Lung (tissue), 12 donors: Measurements from ENCODE around the gene CD14. TPM values are rescaled to one million over a fixed set of nuclear protein-coding genes. Genes with fewer than 3 reads are reported as not detected.
A peak's percentile ranks its signal among the peaks of the same experiment; 100 is the strongest.

Experiments
- ATAC-seq: fragments of 200-7000 bp; cut with Tn5 transposase; one replicate; pipeline ENCODE4 v1.9.1; 2020; ENCODE audit warnings: moderate number of reproducible peaks; ENCODE audit not compliant: insufficient read depth, low FRiP score
- DNase-seq, 3 donors: peaks; one replicate each; pipeline ENCODE4 v3.0.0-alpha.2; 2013 to 2017
- H3K27ac ChIP-seq, 2 donors: one replicate each; pipeline ENCODE4 v1.5.1; 2013; ENCODE audit warnings: mild to moderate bottlenecking in 2 of 2, moderate library complexity in 2 of 2, control low read depth in 1 of 2, inconsistent platforms in 1 of 2, low read depth in 1 of 2, low read length in 1 of 2
- H3K27me3 ChIP-seq, 3 donors: one replicate each; pipeline ENCODE4 v1.5.1; 2013; ENCODE audit warnings: low read length in 2 of 3; ENCODE audit not compliant: control insufficient read depth in 3 of 3, insufficient read depth in 3 of 3
- H3K36me3 ChIP-seq, 4 donors: one replicate each; pipeline ENCODE4 v1.5.1; 2013; ENCODE audit warnings: low read length in 4 of 4, mild to moderate bottlenecking in 1 of 4, moderate library complexity in 1 of 4; ENCODE audit not compliant: control insufficient read depth in 4 of 4, insufficient read depth in 4 of 4
- H3K4me1 ChIP-seq, 5 donors: one replicate each; pipeline ENCODE4 v1.5.1; 2013; ENCODE audit warnings: low read length in 5 of 5, mild to moderate bottlenecking in 2 of 5, moderate library complexity in 1 of 5; ENCODE audit not compliant: control insufficient read depth in 5 of 5, insufficient read depth in 5 of 5
- H3K4me3 ChIP-seq: one replicate; pipeline ENCODE4 v1.5.1; 2013; ENCODE audit warnings: mild to moderate bottlenecking, control low read depth, moderate library complexity
- H3K9ac ChIP-seq, 2 donors: one replicate each; pipeline ENCODE4 v1.5.1; 2013; ENCODE audit warnings: low read length in 2 of 2, control low read depth in 1 of 2; ENCODE audit not compliant: insufficient read depth in 1 of 2
- H3K9me3 ChIP-seq, 4 donors: one replicate each; pipeline ENCODE4 v1.5.1; 2013; ENCODE audit warnings: low read length in 3 of 4, mild to moderate bottlenecking in 1 of 4, moderate library complexity in 1 of 4; ENCODE audit not compliant: control insufficient read depth in 4 of 4, insufficient read depth in 3 of 4
- WGBS, 2 donors: extraction: QIAGEN DNeasy Blood & Tissue Kit; methylation state at CpG; one replicate each; pipeline ENCODE4 v1.1.7; 2013; 5-methylcytosine and 5-hydroxymethylcytosine counted together
- polyA plus RNA-seq, 2 donors: library from polyadenylated mRNA; stranded (reverse); fragments of 200-250 nt; gene quantifications; one replicate each; pipeline ENCODE4 v1.2.1, GENCODE V29; 2013
- total RNA-seq, 2 donors: library from RNA; depleted of rRNA in 1 of 2; stranded (reverse); fragments of >200 nt in 1 of 2; gene quantifications; one replicate each; pipeline ENCODE4 v1.2.1, GENCODE V29; 2014 to 2021
- TF ChIP-seq, protein P1 (sequence below): IDR thresholded peaks from 2 replicates; pipeline ENCODE4 v1.5.1; 2012; ENCODE audit warnings: mild to moderate bottlenecking; ENCODE audit errors: control extremely low read depth, extremely low read depth
- donor health status: control.
- donor health status: control.
- donor health status: Bipolar disorder and iron deficiency.
- donor health status: healthy.
- donor health status: DM: yes; HTN: yes; CAD: no.

The CD14 gene
- total and polyA plus RNA-seq, 4 donors, result 57.9 to 357 (median 80.2) TPM

- Histone ChIP-seq H3K4me3 (no peak overlapping the region), H3K4me1 (peaks cover 0 to 2% (median 0%) of the 10 kb centered on the region in 5 donors), H3K27me3 (no peaks in the 10 kb centered on the region), H3K9me3 (no peaks in the 10 kb centered on the region), H3K27ac (peak overlapping the region in 1 of 2 donors; percentile 63), H3K36me3 (no peaks in the 10 kb centered on the region), H3K9ac (no peak overlapping the region)
- no peak for ATAC-seq
- no peak for DNase-seq
- WGBS, 2 donors, result 30 to 40% methylated on average over 2 of the region's 2 CpGs
- TF ChIP-seq, protein P1, sequence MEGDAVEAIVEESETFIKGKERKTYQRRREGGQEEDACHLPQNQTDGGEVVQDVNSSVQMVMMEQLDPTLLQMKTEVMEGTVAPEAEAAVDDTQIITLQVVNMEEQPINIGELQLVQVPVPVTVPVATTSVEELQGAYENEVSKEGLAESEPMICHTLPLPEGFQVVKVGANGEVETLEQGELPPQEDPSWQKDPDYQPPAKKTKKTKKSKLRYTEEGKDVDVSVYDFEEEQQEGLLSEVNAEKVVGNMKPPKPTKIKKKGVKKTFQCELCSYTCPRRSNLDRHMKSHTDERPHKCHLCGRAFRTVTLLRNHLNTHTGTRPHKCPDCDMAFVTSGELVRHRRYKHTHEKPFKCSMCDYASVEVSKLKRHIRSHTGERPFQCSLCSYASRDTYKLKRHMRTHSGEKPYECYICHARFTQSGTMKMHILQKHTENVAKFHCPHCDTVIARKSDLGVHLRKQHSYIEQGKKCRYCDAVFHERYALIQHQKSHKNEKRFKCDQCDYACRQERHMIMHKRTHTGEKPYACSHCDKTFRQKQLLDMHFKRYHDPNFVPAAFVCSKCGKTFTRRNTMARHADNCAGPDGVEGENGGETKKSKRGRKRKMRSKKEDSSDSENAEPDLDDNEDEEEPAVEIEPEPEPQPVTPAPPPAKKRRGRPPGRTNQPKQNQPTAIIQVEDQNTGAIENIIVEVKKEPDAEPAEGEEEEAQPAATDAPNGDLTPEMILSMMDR, result no peak
These were observed 21.9 kb downstream of the CD14 start for GRCh38 chr5:140611020-140611521.

GRCh38 chr5:140609126-140609525 is 23.8 kb downstream of the CD14 start:
- TF ChIP-seq, protein P1, result no peak
- H3K9me3 ChIP-seq, result no peaks in the 10 kb centered on the region
- H3K4me1 ChIP-seq, result peaks cover 0 to 2% (median 0%) of the 10 kb centered on the region in 5 donors
- H3K27me3 ChIP-seq, result no peaks in the 10 kb centered on the region
- H3K27ac ChIP-seq, result peak overlapping the region in 1 of 2 donors; percentile 86
- no peaks in the 10 kb centered on the region for H3K36me3 ChIP-seq
- DNase-seq (no peak), ATAC-seq (no peak)
- H3K9ac ChIP-seq, result no peak overlapping the region
- H3K4me3 ChIP-seq, result no peak overlapping the region
- 26 to 39% methylated on average over 4 of the region's 4 CpGs for WGBS, 2 donors

- no peak for ATAC-seq
- Histone ChIP-seq H3K9ac (no peak overlapping the region), H3K9me3 (no peaks in the 10 kb centered on the region), H3K27ac (peak overlapping the region in 1 of 2 donors; percentile 86), H3K4me3 (no peak overlapping the region), H3K4me1 (peaks cover 0 to 2% (median 0%) of the 10 kb centered on the region in 5 donors), H3K27me3 (no peaks in the 10 kb centered on the region), H3K36me3 (no peaks in the 10 kb centered on the region)
- TF ChIP-seq, protein P1, result no peak
- DNase-seq, result no peak
These were observed 24.3 kb downstream of the CD14 start for GRCh38 chr5:140608722-140609121.

DNA sequence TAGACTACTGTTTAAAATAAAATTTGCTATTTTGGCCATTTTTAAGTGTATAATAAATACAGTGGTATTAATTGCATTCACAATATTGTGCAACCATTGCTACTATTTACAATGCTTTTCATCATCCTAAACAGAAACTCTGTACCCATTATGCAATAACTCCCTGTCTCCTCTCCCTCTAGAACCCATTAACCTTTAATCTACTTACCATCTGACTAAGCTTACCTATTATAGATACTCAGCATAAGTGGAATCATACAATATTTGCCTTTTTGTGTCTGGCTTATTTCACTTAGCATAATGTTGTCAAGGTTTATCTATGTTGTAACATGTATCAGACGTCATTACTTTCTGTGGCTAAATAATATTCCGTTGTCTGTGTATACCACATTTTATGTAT is 25.9 kb downstream of the CD14 start:
- WGBS, 2 donors, result 41 to 64% methylated on average over 2 of the region's 2 CpGs
- Histone ChIP-seq H3K9ac (no peak overlapping the region), H3K4me3 (no peak overlapping the region), H3K27me3 (no peaks in the 10 kb centered on the region), H3K4me1 (peaks cover 0 to 2% (median 0%) of the 10 kb centered on the region in 5 donors), H3K9me3 (no peaks in the 10 kb centered on the region), H3K36me3 (no peaks in the 10 kb centered on the region), H3K27ac (no peak overlapping the region)
- no peak for ATAC-seq
- no peak for DNase-seq
- TF ChIP-seq, protein P1, result no peak
